Stimulated activated CD8-positive, alpha-beta memory T cell treated with anti-CD3 and anti-CD28 coated beads, Interleukin-4, amount 100 ng/mL, for 24 hours (primary cell): Measurements from ENCODE around the gene PDCD5.
"Not testable (repeated sequence)": the region's sequence is repeated elsewhere in the genome, so short reads cannot be mapped to it uniquely, and the experiment has no call there.

ENCODE experiments used
- DNase-seq: peaks from one replicate; pipeline ENCODE4 v3.0.0-alpha.2; 2020; ENCODE audit warnings: low read depth

The PDCD5 gene, protein sequence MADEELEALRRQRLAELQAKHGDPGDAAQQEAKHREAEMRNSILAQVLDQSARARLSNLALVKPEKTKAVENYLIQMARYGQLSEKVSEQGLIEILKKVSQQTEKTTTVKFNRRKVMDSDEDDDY

DNA sequence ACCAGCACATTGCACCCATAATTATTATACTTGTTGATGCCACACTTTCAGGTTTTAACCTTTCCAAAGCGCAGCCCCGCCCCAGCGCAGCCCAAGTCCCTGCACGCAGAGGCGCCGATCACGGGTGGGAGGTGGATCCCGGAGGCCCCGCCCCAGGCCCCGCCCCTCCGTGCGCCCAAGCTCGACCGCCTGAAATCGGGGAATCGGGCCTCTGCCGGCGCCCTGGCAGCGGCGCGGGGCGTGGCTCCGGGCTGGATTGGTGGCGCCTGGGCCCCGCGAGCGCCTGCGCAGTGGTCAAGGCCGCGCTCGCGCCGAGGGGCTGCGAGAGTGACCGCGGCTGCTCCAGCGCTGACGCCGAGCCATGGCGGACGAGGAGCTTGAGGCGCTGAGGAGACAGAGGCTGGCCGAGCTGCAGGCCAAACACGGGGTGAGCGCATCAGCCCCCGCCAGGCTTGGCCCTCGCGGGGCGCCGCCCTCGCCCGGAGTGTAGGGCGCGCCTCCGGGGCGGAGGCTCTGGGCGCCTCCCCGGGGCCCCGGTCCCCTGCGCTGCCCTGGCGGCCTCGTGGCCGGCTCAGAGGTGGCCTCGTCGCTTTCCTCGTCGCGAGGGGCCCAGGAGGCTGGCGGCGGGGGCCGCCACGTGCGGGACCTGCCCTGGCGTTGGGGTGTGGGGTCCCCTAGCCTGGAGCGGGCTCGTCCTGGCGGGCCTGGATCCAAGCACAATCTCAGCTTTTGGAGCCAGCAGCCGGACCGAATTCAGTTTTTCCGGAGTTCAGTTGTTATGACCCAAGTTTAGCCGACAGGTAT, at the start of gene PDCD5:
Gene PDCD5, plus strand, starts transcription at position 290 of the 804 bp plus-strand sequence. Its CDS starts 72 bp downstream, at position 362.
- DNase-seq, result peak; percentile 98

DNA sequence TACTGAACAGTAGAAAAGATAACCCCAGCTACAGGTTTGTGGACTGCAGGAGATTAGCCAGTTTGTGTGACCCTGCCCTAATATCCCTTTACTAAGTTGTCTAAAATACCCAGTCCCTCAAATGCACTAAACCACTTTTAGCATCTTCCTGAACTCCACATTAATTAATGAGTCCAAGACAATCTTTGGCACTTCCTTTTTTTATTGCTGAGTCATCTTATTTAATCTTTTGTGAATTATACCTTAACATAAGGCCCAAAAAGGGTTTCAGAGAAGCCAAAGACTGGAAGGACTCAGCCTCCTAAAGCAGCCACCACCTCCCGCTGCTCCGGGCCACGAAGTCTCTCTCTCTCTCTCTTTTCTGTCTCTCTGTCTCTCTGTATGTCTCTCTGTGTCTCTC, 48.8 kb upstream of the PDCD5 start:
- DNase-seq, result no peak

DNA sequence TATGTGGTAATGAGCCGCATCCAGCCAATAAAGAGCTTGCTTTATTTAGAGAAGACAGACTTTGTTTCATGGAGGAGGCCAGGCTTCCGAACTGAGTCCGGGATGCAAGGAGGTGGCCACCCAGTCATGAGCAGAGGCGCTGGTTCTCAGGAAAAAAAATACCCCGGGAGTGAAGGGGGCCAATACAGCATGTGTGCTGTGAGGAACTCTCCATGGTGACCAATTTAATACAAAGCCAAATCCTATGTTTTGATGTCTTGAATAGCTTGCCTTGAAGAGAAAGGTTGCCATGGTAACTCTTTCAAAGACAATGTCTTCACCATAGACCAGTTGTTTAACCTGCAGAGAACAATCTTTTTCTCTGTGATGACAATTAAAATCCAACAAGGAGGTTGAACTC, 43.4 kb upstream of the PDCD5 start:
- no peak for DNase-seq

DNA sequence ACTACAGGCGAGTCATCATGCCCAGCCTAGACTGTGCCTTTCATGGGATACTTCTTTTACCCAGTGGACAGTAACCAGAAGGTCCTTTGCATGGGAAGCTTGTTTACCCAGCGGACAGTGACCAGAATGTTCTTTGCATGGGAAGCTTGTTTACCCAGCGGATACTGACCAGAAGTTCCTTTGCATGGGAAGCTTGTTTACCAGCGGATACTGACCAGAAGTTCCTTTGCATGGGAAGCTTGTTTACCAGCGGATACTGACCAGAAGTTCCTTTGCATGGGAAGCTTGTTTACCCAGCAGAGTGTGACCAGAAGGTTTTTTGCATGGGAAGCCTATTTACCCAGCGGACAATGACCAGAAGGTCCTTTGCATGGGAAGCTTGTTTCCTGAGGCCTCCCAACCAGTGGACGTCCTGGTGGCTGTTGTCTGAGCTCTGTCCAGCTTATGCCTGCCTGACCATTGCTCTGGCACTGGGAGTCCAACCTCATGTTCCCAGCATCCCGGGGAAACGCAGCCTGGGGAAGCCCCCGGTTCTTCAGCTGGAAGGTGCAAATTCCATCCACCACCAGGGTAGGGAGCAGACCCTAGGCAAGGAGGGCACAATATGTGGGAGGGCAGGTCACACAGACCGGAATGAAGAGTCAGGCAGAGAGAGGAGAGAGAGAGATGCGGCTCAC, 41.6 kb upstream of the PDCD5 start:
- DNase-seq, result no peak

DNA sequence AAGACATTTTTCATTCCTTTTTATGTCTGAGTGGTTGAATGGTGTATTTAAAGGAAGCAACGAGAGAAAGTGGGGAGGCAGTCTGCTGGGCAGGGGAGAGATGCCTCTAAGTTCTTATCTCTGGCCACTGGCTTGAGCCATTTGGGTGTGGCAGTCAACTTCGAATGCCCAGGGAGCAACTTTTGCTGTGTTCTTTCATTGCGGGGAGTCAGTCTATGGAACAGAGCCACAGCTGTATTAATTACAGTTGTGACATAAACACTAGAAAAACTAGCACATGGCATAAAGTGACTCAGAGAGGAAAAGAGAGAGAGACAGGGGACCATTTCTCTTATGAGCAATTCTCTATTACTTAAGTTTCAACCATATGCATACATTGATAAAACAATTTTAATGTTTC, 40.4 kb upstream of the PDCD5 start:
- no peak for DNase-seq

DNA sequence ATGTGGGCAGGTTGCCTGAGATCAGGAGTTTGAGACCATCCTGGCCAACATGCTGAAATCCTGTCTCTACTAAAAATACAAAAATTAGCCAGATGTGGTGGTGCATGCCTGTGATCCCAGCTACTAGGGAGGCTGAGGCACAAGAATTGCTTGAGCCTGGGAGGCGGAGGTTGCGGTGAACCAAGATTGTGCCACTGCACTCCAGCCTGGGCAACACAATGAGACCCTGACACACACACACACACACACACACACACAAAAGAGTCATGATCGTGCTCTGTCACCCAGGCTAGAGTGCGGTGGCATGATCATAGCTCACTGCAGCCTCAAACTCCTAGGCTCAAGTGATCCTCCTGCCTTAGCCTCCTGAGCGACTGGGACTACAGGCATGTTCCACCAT, 39.6 kb upstream of the PDCD5 start:
- not testable (repeated sequence) for DNase-seq

DNA sequence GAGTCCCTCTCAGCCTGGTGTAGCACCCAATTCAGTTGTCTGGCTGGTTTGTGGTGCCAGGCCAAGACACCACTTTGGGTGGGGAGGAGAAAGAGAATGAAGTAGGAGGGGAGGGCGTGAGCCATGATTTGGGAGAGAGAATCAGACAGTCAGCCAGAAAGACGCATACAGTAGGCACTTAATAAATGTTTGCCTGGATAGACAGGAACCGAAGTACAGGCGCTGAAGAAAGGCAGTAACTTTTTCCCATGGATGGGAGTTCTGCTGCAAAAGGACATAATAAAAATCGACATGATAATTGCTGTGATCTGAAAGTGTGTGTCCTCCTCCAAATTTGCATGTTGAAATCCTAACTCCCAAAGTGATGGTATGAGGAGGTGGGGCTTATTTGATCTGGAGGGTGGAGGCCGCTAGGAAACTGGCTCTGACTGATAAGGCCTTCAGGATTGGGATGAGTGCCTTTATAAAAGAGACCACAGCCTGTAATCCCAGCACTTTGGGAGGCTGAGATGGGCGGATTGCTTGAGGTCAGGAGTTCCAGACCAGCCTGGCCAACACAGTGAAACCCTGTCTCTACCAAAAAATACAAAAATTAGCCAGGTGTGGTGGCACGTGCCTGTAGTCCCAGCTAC, 38.4 kb upstream of the PDCD5 start:
- no peak for DNase-seq

DNA sequence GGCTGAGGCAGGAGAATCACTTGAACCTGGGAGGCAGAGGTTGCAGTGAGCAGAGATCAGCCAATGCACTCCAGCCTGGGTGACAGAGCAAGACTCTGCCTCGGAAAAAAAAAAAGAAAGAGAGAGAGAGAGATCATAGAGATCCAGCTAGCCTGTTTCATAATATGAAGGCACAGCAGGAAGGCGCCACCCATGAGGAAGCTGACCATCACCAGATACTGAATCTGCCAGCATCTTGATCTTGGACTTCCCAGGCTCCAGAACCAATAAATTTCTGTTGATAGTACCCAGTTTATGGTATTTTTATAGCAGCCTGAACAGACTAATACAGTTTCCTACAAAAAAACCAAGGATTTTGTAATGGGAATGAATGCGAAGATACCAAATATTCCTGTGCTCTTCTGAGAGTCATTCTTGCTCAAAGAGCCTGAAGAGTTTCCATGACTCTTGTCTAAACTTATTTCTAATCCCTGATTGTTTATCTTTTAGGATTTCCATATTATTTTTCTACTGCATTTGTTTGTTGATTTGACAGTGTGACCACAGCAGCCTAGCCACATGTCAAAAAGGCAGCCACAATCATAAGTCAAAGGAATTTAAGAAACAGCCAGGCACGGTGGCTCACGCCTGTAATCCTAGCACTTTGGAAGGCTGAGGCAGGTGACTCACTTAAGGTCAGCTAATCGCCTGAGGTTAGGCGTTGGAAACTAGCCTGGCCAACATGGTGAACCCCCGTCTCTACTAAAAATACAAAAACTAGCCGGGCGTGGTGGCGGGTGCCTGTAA, 37.7 kb upstream of the PDCD5 start:
- no peak for DNase-seq

DNA sequence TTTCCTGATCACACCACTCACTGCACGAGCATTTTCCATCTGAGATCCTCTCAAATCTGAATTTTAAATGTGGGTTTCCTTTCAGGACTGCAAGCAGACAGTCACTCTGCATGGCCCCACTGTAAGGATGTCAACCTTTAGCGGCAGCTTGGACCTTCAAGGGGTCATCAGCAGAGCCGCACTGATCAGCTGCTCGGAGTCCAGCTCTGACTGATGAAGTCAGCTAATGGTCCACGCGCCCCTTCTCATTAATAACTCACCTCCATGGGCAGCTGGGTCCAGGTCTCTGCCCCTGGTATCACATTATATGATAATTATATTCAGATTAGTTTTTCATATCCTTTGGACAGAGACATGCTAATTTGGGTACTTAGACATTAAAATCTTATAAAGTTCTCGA, 36.1 kb upstream of the PDCD5 start:
- no peak for DNase-seq

DNA sequence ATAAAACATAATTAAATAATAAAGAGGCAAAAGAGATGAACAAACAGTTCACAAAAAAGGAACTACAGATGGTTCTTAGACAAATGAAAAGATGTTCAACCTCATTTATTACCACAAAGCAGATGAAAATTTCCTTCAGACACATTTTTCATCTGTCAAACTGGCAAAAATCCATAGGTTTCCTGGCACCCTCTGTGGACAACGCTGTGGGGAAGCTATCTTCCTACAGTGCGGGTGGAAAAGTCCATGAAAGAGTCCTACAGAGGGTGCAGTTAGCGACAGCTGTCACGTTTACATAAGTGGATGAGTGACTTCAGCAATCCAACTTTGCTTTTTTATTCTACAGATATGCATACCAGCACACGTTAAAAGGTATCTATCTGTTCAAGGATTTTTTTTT, 30.3 kb upstream of the PDCD5 start:
- DNase-seq, result no peak

DNA sequence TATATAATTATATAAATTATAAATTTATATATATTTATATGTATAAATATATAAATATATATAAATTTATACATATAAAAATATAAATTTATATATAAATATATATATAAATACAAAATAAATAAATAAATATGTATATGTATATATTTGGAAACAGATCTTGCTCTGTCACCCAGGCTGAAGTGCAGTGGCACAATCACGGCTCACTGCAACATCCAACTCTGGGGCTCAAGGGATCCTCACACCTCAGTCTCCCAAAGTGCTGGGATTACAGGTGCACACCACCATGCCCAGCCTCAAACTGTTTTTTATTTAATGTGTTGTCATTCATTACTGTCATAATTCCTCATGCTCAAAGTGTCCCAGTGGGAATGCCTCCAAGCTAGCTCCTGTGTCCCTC, 25.2 kb upstream of the PDCD5 start:
- DNase-seq, result no peak

DNA sequence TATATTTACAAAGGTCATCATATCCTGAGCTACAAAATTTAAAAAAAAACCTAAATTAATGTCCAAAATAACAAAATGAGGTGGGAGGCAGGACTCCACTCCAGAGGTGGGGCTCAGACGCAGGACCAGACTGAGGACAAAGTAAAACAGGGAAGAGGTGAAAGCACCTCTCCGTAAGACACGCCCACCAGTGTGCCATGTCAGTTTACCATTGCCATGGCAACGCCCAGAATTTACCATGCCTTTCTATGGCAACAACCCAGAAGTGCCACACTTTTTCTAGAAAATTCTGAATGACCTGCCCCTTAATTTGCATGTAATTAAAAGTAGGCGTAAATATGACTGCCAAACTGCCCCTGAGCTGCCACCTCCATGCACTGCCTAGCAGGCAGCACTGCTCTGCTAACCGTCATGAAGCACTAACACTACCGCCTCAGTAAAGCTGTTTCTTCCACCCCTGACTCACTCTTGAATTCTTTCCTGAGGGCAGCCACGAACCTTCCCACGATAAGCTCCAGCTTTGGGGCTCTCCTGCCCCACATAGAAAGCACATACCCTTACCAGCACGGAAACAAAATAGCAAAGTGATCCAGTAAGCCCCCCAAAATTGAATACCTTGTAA, 22.3 kb upstream of the PDCD5 start:
- no peak for DNase-seq

DNA sequence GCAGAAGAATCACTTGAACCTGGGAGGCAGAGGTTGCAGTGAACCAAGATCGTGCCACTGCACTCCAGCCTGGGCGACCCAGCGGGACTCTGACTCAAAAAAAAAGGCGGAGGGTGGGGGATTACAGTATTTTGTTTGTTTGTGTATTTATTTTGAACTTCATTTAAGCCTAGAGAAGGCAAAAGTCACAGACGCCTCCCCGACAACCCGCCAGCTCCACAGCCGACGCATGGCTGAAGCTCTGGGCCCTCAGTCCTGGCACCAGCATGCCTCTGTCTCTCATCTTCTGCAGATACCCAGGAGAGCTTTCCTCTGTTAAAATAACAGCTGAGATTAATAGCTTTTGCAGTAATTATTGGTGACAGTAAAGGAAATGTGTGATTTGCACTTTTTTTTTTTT, 17.2 kb upstream of the PDCD5 start:
- DNase-seq, result no peak

DNA sequence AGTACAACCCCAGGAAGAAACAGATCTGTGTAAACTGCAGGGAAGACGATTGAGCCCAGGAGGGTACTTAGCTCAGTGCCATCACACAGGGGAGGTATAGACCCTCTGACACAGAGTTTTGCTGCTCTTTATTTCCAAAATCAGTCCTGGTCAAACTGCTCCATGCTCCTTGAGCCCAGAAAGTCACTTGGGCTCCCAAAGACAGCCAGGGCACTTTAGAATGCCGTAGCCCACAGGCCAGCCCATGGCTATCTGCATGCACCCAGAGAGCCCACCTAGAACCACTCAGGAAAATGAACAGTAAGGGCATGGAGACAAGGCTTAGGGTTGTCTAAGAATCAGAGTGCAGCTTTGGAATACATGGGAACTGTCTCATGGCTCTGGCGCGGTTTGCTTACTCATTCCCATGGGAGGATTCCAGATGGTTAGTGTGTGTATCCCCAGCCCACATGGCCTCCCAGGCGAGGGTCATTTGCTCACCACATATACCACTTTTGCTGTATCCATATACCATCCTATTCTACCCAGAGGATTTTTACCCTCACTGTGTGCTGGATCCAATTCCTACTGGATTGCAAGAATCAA, 14.7 kb upstream of the PDCD5 start:
- no peak for DNase-seq

DNA sequence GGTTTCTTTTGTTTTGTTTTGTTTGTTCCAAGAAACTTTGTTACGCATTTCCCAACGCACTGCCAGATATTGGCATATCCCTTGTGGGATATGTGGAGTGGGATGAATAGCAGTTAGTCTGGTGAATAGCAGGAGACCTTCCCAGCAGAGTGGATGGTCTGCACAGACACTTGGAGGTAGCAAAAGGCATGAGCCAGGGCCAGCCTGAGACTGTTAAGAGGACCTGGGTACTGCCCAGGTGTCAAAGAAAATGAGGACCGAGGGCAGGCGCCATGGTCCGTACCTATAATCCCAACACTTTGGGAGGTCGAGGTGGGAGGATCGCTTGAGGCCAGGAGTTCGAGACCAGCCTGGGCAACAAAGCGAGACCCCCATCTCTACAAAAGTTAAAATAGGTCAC, 13.5 kb upstream of the PDCD5 start:
- no peak for DNase-seq

DNA sequence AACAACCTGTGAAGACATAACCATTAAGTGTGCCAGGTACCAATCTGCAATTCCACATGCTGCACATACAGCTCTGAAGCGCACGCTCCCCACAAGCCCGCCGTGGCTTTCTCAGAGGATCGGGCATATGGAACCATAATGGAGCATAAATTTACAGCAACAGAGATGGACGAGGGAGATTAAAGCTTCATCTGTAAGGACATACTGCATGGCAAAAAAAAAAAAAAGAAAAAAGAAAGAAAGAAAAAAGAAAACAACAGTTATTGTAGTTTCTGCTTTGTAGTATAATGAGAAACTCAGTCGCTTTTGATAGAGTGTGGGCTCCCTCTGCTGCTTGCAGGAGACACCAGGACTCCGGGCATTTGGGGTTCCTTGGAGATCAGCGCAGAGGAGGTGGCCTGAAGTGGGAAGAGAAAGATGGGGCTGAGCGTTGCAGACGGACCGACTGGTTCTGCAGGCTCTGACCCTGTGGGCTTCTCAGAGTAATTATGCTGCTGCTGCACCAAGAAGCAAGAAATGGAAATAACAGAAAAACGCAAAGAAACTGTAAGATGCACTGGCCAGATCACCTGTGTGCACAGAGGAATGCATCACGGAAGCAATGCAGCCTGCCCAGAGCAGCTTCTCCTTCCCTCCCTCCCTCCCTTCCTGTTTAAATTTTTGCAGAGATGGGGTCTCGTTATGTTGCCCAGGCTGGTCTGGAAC, 10.8 kb upstream of the PDCD5 start:
- DNase-seq, result peak; percentile 8

DNA sequence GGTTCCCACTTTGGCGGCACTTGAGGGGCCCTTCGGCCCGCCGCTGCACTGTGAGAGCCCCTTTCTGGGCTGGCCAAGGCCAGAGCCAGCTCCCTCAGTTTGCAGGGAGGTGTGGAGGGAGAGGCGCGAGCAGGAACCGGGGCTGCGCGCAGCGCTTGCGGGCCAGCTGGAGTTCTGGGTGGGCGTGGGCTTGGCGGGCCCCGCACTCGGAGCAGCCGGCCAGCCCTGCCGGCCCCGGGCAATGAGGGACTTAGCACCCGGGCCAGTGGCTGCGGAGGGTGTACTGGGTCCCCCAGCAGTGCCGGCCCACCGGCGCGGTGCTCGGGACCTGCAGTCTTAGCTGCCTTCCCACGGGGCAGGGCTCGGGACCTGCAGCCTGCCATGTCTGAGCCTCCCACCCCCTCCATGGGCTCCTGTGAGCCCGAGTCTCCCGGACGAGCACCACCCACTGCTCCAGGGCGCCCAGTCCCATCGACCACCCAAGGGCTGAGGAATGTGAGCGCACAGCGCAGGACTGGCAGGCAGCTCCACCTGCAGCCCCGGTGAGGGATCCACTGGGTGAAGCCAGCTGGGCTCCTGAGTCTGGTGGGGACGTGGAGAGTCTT, 9.4 kb upstream of the PDCD5 start:
- DNase-seq, result not testable (repeated sequence)

DNA sequence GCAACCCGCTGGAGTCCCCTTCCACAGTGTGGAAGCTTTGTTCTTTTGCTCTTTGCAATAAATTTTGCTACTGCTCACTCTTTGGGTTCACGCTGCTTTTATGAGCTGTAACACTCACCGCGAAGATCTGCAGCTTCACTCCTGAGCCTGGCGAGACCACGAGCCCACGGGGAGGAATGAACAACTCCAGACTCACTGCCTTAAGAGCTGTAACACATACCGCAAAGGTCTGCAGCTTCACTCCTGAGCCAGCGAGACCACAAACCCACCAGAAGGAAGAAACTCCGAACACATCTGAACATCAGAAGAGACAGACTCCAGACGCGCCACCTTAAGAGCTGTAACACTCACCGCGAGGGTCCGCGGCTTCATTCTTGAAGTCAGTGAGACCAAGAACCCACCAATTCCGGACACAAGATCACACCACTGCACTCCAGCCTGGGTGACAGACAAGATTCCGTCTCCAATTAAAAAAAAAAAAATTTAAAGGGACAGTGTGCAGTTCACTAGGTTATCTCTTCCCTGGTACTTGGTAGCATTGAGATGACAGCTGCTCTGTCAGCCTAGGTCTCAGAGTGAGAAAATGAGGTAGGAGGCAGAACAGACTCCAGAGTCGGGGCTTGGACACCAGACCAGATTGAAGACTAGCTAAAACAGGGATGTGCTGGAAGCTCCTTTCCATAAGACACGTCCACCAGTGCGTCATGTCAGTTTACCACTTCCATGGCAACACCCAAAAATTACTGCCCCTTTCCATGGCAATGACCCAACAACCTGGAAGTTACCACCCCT, 8.1 kb upstream of the PDCD5 start:
- not testable (repeated sequence) for DNase-seq

DNA sequence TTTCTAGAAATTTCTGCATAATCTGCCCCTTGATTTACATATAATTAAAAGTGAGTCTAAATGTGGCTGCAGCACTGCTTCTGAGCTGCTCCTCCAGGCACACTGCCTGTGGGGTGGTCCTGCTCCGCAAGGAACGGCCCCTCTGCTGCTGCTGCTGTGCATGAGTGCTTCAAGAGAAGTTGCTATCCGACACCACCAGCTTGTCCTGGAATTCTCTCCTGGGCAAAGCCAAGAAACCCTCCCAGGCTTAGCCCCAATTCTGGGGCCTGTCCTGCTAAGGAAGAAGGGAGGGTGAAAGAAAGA, 7.5 kb upstream of the PDCD5 start:
- no peak for DNase-seq

DNA sequence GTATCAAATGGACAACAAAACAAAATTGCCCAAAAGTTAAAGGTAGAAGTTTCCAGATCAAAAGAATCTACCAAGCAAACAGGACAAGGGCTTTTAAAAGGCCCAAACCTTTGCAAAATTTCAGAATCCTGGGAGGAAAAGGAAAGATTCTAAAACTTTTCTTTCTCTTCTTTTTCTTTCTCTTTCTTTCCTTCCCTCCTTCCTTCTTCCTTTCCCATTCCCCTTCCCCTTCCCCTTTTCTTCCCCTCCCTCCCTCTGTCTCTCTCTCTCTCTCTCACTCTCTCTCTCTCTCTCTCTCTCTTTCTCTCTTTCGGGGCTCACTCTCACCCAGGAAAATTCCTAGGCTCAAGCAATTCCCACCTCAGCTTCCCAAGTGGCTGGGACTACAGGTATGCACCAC, 4.2 kb upstream of the PDCD5 start:
- DNase-seq, result no peak
